ENCODE measurements around the gene PCDHGC3. TPM values are rescaled to one million over a fixed set of nuclear protein-coding genes. Genes with fewer than 3 reads are reported as not detected.

The PCDHGC3 gene
- total RNA-seq, 1 donor from 2014 or later, result 14.7 TPM

DNA sequence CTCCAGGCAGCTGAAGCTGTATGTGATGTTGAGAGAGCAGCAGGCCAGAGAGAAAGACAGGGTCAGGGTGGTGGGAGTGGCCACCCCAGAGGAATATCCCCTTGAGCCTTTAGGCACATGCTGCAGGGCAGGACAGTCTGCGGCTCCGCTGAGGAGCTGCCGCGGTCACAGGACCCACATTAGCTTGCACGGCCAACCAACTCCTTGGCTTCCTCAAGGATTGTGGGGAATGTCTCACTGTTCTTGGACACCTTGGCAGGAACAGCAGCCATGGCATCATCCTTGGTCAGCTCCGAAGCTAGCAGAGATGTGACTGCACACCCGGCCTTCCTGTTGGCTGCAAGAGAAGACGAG, 40.9 kb downstream of the PCDHGC3 start:
- no peaks in the 10 kb centered on the region for H3K9me3 Mint-ChIP-seq
- Histone ChIP-seq H2AFZ (replicated peaks) (no peak overlapping the region), H3K36me3 (no peaks in the 10 kb centered on the region), H4K20me1 (ENCODE audit: low read depth) (no peaks in the 10 kb centered on the region), H3K79me2 (ENCODE audit: low read depth) (no peaks in the 10 kb centered on the region), H3K9ac (no peak overlapping the region), H3K9me3 (ENCODE audit: low read depth) (no peaks in the 10 kb centered on the region), H3K4me2 (no peak overlapping the region), H3K4me1 (peaks cover 39% of the 10 kb centered on the region), H3F3A (ENCODE audit: low read depth) (peaks cover 52% of the 10 kb centered on the region), H3K27ac (peak overlapping the region; percentile 53), H3K27me3 (no peaks in the 10 kb centered on the region), H3K4me3 (no peak overlapping the region)
- peaks cover 81% of the 10 kb centered on the region for H3K4me1 Mint-ChIP-seq
- H3K27me3 Mint-ChIP-seq (ENCODE audit: insufficient read depth, low read depth), result peaks cover 10% of the 10 kb centered on the region
- H3K27ac Mint-ChIP-seq, result peak overlapping the region; percentile 98
- TF ChIP-seq EZH2 (IDR thresholded peaks at IDR 0.05) (no peak), EZH2phosphoT487 (IDR thresholded peaks at IDR 0.05) (no peak)
- TF ChIP-seq, protein P1, sequence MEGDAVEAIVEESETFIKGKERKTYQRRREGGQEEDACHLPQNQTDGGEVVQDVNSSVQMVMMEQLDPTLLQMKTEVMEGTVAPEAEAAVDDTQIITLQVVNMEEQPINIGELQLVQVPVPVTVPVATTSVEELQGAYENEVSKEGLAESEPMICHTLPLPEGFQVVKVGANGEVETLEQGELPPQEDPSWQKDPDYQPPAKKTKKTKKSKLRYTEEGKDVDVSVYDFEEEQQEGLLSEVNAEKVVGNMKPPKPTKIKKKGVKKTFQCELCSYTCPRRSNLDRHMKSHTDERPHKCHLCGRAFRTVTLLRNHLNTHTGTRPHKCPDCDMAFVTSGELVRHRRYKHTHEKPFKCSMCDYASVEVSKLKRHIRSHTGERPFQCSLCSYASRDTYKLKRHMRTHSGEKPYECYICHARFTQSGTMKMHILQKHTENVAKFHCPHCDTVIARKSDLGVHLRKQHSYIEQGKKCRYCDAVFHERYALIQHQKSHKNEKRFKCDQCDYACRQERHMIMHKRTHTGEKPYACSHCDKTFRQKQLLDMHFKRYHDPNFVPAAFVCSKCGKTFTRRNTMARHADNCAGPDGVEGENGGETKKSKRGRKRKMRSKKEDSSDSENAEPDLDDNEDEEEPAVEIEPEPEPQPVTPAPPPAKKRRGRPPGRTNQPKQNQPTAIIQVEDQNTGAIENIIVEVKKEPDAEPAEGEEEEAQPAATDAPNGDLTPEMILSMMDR (IDR thresholded peaks at IDR 0.05), result no peak
- peaks cover 48% of the 10 kb centered on the region for H3K36me3 Mint-ChIP-seq
- no peak overlapping the region for H3K4me3 Mint-ChIP-seq
- no peak for DNase-seq (ENCODE audit: low spot score)

DNA sequence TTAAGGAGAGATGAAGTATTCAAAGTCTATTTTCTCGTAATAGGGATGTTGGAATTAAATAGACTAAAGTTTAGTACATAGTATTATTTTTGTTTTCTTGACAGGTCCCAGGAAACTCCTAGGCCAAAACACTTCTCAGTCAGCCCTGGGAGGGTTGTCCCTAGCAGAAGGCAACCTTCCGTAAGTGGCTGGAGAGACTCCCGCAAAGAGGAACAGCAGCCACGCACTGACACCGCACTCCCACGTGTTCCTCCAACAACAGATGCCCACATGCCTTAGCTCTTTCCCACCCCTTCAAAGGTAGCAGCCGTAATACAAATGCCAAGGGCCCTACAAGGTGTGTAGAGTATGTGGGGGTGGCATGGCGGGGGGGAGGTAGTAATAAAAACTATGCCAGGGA, 41.5 kb downstream of the PCDHGC3 start:
- Histone ChIP-seq H3K4me2 (no peak overlapping the region), H2AFZ (replicated peaks) (no peak overlapping the region), H3F3A (ENCODE audit: low read depth) (peaks cover 53% of the 10 kb centered on the region), H3K4me3 (no peak overlapping the region), H3K79me2 (ENCODE audit: low read depth) (no peaks in the 10 kb centered on the region), H3K36me3 (no peaks in the 10 kb centered on the region), H4K20me1 (ENCODE audit: low read depth) (no peaks in the 10 kb centered on the region), H3K9me3 (ENCODE audit: low read depth) (no peaks in the 10 kb centered on the region), H3K27ac (no peak overlapping the region), H3K27me3 (no peaks in the 10 kb centered on the region), H3K9ac (no peak overlapping the region), H3K4me1 (peaks cover 45% of the 10 kb centered on the region)
- H3K27ac Mint-ChIP-seq, result peak overlapping the region; percentile 57
- peaks cover 10% of the 10 kb centered on the region for H3K27me3 Mint-ChIP-seq (ENCODE audit: insufficient read depth, low read depth)
- H3K9me3 Mint-ChIP-seq, result no peaks in the 10 kb centered on the region
- no peak overlapping the region for H3K4me3 Mint-ChIP-seq
- peaks cover 49% of the 10 kb centered on the region for H3K36me3 Mint-ChIP-seq
- TF ChIP-seq EZH2 (IDR thresholded peaks at IDR 0.05) (no peak), EZH2phosphoT487 (IDR thresholded peaks at IDR 0.05) (no peak)
- TF ChIP-seq, protein P1 (IDR thresholded peaks at IDR 0.05), result no peak
- peaks cover 83% of the 10 kb centered on the region for H3K4me1 Mint-ChIP-seq
- no peak for DNase-seq (ENCODE audit: low spot score)

DNA sequence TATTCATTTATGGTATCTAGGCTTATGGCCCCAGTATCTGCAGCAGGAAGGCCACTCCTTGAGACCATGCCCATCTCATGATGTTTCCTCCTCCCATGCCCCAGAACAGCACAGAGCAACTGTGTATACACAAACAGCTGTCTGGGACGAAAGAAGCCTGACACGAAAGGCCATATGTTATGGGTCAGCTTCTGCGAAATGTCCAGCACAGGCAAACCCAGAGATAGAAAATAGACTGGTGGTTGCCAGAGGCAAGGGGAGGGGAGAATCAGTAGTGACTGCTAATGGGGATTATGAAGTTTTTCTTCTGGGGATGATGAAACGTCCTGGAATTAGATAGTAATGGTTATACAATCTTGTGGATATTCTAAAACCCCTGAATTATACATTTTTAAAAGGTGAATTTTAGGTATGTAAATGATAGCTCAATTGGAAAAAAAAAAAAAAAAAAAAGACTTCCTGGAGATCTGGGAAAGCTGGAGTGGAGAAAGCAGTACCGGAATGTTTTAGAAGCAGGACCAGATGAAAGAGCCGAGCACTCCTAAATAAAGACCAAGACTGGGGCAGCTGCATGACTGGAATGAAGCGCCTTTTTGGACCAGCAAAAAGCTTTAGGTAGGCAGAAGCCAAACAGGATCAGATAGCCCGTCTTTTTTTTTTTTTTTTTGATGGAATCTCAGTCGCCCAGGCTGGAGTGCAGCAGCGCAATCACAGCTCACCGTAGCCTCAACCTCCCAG, 42.3 kb downstream of the PCDHGC3 start:
- H3K27me3 ChIP-seq, result no peaks in the 10 kb centered on the region
- H3K27ac ChIP-seq, result no peak overlapping the region
- no peaks in the 10 kb centered on the region for H3K9me3 ChIP-seq (ENCODE audit: low read depth)
- Mint-ChIP-seq H3K36me3 (peaks cover 52% of the 10 kb centered on the region), H3K9me3 (no peaks in the 10 kb centered on the region), H3K4me1 (peaks cover 81% of the 10 kb centered on the region), H3K27ac (peak overlapping the region; percentile 12), H3K27me3 (ENCODE audit: insufficient read depth, low read depth) (peaks cover 6% of the 10 kb centered on the region), H3K4me3 (no peak overlapping the region)
- H3K4me1 ChIP-seq, result peaks cover 41% of the 10 kb centered on the region
- DNase-seq (ENCODE audit: low spot score), result no peak
- H3K36me3 ChIP-seq, result peaks cover under 1% of the 10 kb centered on the region
- no peaks in the 10 kb centered on the region for H4K20me1 ChIP-seq (ENCODE audit: low read depth)
- TF ChIP-seq EZH2 (IDR thresholded peaks at IDR 0.05) (no peak), EZH2phosphoT487 (IDR thresholded peaks at IDR 0.05) (no peak)
- TF ChIP-seq, protein P1 (IDR thresholded peaks at IDR 0.05), result no peak
- no peak overlapping the region for H3K4me2 ChIP-seq
- H2AFZ ChIP-seq (replicated peaks), result no peak overlapping the region
- peaks cover 48% of the 10 kb centered on the region for H3F3A ChIP-seq (ENCODE audit: low read depth)
- H3K9ac ChIP-seq, result no peak overlapping the region
- H3K4me3 ChIP-seq, result no peak overlapping the region
- no peaks in the 10 kb centered on the region for H3K79me2 ChIP-seq (ENCODE audit: low read depth)

Data from neural progenitor cell (in vitro differentiated cells).